ENCODE results near the gene LCNL1. TPM values are rescaled to one million over a fixed set of nuclear protein-coding genes. Genes with fewer than 3 reads are reported as not detected.

Gene LCNL1
- total and polyA plus RNA-seq, 4 donors = 0.01 to 0.08 TPM; not detected in 2

DNA sequence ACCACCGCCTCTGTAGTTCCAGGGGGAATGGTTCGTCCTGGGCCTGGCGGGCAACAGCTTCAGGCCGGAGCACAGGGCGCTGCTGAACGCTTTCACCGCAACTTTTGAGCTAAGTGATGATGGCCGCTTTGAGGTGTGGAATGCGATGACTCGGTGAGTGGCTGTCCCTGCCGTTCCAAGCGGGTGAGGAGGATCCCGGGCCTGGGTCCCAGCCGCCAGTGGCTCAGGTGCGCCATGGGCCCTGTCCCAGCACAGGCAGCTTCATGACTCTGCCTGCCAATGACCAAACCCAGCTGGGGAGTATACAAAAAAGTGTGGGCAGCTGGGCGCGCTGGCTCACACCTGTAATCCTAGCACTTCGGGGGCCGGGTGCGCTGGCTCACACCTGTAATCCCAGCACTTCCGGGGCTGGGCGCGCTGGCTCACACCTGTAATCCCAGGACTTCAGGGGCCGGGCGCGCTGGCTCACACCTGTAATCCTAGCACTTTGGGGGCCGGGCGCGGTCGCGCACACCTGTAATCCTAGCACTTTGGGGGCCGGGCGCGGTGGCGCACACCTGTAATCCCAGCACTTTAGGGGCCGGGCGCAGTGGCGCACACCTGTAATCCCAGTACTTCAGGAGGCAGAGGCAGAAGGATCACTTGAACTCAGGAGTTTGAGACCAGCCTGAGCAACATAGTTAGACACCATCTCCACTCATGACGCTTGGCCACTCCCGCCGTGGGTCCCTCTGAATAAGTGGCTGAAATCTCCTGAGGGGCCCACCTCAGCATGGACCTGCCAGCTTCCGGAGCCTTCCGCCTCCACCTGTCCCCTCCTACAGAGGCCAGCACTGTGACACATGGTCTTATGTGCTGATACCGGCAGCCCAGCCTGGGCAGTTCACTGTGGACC lies 29.7 kb upstream of the LCNL1 start:
- TF ChIP-seq, protein P1, sequence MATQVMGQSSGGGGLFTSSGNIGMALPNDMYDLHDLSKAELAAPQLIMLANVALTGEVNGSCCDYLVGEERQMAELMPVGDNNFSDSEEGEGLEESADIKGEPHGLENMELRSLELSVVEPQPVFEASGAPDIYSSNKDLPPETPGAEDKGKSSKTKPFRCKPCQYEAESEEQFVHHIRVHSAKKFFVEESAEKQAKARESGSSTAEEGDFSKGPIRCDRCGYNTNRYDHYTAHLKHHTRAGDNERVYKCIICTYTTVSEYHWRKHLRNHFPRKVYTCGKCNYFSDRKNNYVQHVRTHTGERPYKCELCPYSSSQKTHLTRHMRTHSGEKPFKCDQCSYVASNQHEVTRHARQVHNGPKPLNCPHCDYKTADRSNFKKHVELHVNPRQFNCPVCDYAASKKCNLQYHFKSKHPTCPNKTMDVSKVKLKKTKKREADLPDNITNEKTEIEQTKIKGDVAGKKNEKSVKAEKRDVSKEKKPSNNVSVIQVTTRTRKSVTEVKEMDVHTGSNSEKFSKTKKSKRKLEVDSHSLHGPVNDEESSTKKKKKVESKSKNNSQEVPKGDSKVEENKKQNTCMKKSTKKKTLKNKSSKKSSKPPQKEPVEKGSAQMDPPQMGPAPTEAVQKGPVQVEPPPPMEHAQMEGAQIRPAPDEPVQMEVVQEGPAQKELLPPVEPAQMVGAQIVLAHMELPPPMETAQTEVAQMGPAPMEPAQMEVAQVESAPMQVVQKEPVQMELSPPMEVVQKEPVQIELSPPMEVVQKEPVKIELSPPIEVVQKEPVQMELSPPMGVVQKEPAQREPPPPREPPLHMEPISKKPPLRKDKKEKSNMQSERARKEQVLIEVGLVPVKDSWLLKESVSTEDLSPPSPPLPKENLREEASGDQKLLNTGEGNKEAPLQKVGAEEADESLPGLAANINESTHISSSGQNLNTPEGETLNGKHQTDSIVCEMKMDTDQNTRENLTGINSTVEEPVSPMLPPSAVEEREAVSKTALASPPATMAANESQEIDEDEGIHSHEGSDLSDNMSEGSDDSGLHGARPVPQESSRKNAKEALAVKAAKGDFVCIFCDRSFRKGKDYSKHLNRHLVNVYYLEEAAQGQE (IDR thresholded peaks at IDR 0.05) = no peak
- TF ChIP-seq SP1 (IDR thresholded peaks at IDR 0.05) = no peak
- TF ChIP-seq YY1 (IDR thresholded peaks at IDR 0.05) = no peak
- TF ChIP-seq FOXA1 (IDR thresholded peaks at IDR 0.05) = no peak
- no peak for TF ChIP-seq FOXA2 (IDR thresholded peaks at IDR 0.05)
- TF ChIP-seq RAD21 (IDR thresholded peaks at IDR 0.05) = no peak
- TF ChIP-seq, protein P2, sequence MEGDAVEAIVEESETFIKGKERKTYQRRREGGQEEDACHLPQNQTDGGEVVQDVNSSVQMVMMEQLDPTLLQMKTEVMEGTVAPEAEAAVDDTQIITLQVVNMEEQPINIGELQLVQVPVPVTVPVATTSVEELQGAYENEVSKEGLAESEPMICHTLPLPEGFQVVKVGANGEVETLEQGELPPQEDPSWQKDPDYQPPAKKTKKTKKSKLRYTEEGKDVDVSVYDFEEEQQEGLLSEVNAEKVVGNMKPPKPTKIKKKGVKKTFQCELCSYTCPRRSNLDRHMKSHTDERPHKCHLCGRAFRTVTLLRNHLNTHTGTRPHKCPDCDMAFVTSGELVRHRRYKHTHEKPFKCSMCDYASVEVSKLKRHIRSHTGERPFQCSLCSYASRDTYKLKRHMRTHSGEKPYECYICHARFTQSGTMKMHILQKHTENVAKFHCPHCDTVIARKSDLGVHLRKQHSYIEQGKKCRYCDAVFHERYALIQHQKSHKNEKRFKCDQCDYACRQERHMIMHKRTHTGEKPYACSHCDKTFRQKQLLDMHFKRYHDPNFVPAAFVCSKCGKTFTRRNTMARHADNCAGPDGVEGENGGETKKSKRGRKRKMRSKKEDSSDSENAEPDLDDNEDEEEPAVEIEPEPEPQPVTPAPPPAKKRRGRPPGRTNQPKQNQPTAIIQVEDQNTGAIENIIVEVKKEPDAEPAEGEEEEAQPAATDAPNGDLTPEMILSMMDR (IDR thresholded peaks at IDR 0.05; ENCODE audit: low read depth, low read length, missing input control) = no peak
- TF ChIP-seq, protein P3, sequence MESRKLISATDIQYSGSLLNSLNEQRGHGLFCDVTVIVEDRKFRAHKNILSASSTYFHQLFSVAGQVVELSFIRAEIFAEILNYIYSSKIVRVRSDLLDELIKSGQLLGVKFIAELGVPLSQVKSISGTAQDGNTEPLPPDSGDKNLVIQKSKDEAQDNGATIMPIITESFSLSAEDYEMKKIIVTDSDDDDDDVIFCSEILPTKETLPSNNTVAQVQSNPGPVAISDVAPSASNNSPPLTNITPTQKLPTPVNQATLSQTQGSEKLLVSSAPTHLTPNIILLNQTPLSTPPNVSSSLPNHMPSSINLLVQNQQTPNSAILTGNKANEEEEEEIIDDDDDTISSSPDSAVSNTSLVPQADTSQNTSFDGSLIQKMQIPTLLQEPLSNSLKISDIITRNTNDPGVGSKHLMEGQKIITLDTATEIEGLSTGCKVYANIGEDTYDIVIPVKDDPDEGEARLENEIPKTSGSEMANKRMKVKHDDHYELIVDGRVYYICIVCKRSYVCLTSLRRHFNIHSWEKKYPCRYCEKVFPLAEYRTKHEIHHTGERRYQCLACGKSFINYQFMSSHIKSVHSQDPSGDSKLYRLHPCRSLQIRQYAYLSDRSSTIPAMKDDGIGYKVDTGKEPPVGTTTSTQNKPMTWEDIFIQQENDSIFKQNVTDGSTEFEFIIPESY (IDR thresholded peaks at IDR 0.05) = no peak
- no peak for TF ChIP-seq HNF4A (conservative IDR thresholded peaks at IDR 0.05)
- TF ChIP-seq GABPA (IDR thresholded peaks at IDR 0.05 in 1 of 2, conservative IDR thresholded peaks at IDR 0.05 in 1 of 2) = no peak
- TF ChIP-seq RXRA (IDR thresholded peaks at IDR 0.05) = no peak
- TF ChIP-seq, protein P4, sequence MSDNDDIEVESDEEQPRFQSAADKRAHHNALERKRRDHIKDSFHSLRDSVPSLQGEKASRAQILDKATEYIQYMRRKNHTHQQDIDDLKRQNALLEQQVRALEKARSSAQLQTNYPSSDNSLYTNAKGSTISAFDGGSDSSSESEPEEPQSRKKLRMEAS (IDR thresholded peaks at IDR 0.05) = no peak
- no peak for TF ChIP-seq NR2F2 (IDR thresholded peaks at IDR 0.05)
- TF ChIP-seq, protein P5, sequence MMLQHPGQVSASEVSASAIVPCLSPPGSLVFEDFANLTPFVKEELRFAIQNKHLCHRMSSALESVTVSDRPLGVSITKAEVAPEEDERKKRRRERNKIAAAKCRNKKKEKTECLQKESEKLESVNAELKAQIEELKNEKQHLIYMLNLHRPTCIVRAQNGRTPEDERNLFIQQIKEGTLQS (IDR thresholded peaks at IDR 0.05) = no peak
- Histone ChIP-seq H3K27ac (ENCODE audit: low read depth in 1 of 2, low read length in 2 of 2) (no peak overlapping the region), H3K36me3 (ENCODE audit: control insufficient read depth in 4 of 4, insufficient read depth in 3 of 4, low read depth in 1 of 4, low read length in 3 of 4) (no peaks in the 10 kb centered on the region), H3K9me3 (ENCODE audit: control insufficient read depth in 4 of 4, low read length in 3 of 4) (no peaks in the 10 kb centered on the region), H3K4me3 (ENCODE audit: low read depth in 1 of 3, low read length in 3 of 3) (no peak overlapping the region), H3K4me1 (ENCODE audit: control insufficient read depth in 4 of 4, insufficient read depth in 4 of 4, low read length in 3 of 4) (peaks cover 2 to 19% (median 8%) of the 10 kb centered on the region in 4 donors), H3K27me3 (ENCODE audit: control insufficient read depth in 4 of 4, insufficient read depth in 4 of 4, low read length in 3 of 4) (no peaks in the 10 kb centered on the region), H3K9ac (ENCODE audit: low read depth in 1 of 2, low read length in 2 of 2) (no peak overlapping the region)
- WGBS = 94% methylated on average over 44 of the region's 44 CpGs
- no peak for DNase-seq (ENCODE audit: low spot score)
